Neural cell (in vitro differentiated cells): Measurements from ENCODE around the gene ARHGEF11. TPM values are rescaled to one million over a fixed set of nuclear protein-coding genes. Genes with fewer than 3 reads are reported as not detected.

Experiments
- H2AFZ ChIP-seq: fragments of 200-600, 300-800 bp; sonication (generic), shearing (Covaris generic); 2 replicates; pipeline ENCODE4 v1.6.0; 2014; ENCODE audit warnings: low read depth, mild to moderate bottlenecking, antibody characterized with exemption, low read length, moderate library complexity
- H3F3A ChIP-seq: fragments of 200-600 bp; shearing (Covaris generic); 2 replicates; pipeline ENCODE4 v1.6.1; 2016; ENCODE audit warnings: mild to moderate bottlenecking, moderate library complexity, mixed read lengths, antibody characterized with exemption, low read length; ENCODE audit not compliant: insufficient read depth, poor library complexity, severe bottlenecking
- H3K27ac ChIP-seq: fragments of 200-600, 300-800 bp; sonication (generic), shearing (Covaris generic); 2 replicates; pipeline ENCODE4 v1.5.1; 2014; ENCODE audit warnings: mild to moderate bottlenecking, low read length, moderate library complexity
- H3K27me3 ChIP-seq: fragments of 300-800, 200-600 bp; sonication (generic), shearing (Covaris generic); 2 replicates; pipeline ENCODE4 v1.6.0; 2014; ENCODE audit warnings: mild to moderate bottlenecking, low read depth, low read length, moderate library complexity; ENCODE audit not compliant: insufficient read depth
- H3K36me3 ChIP-seq: fragments of 300-800, 200-600 bp; sonication (generic), shearing (Covaris generic); 2 replicates; pipeline ENCODE4 v1.5.1; 2014; ENCODE audit warnings: mild to moderate bottlenecking, antibody characterized with exemption, low read length, moderate library complexity; ENCODE audit not compliant: insufficient read depth
- H3K4me2 ChIP-seq: fragments of 300-800, 200-600 bp; sonication (generic), shearing (Covaris generic); 2 replicates; pipeline ENCODE4 v1.6.0; 2014; ENCODE audit warnings: mild to moderate bottlenecking, low read length
- H3K4me3 ChIP-seq: fragments of 300-800, 200-600 bp; sonication (generic), shearing (Covaris generic); 2 replicates; pipeline ENCODE4 v1.5.1; 2014; ENCODE audit warnings: mild to moderate bottlenecking, low read length, moderate library complexity
- H3K79me2 ChIP-seq: fragments of 200-600 bp; shearing (Covaris generic); replicated peaks from 2 replicates; pipeline ENCODE4 v1.6.0; 2014; ENCODE audit warnings: mild to moderate bottlenecking, low read length, moderate library complexity; ENCODE audit not compliant: insufficient read depth
- H3K9ac ChIP-seq: fragments of 300-800, 200-600 bp; sonication (generic), shearing (Covaris generic); 2 replicates; pipeline ENCODE4 v1.6.1; 2016; ENCODE audit warnings: mild to moderate bottlenecking, low read length, mixed read lengths
- H3K9me2 ChIP-seq: fragments of 200-600 bp; shearing (Covaris generic); 2 replicates; pipeline ENCODE4 v1.6.1; 2016; ENCODE audit warnings: mild to moderate bottlenecking, low read length, mixed read lengths; ENCODE audit not compliant: insufficient read depth
- H3K9me3 ChIP-seq: fragments of 200-600, 300-800 bp; sonication (generic), shearing (Covaris generic); 2 replicates; pipeline ENCODE4 v1.6.1; 2016; ENCODE audit warnings: mild to moderate bottlenecking, mixed run types, low read length, moderate library complexity, mixed read lengths
- H4K20me1 ChIP-seq: fragments of 200-600 bp; shearing (Covaris generic); 2 replicates; pipeline ENCODE4 v1.6.1; 2016; ENCODE audit warnings: mild to moderate bottlenecking, mixed run types; ENCODE audit not compliant: insufficient read depth
- CTCF ChIP-seq: fragments of 450-650 bp; IDR thresholded peaks from 2 replicates; pipeline ENCODE4 v1.5.1; 2014; ENCODE audit warnings: antibody characterized with exemption, mild to moderate bottlenecking, moderate library complexity; ENCODE audit not compliant: poor library complexity, severe bottlenecking
- EP300 ChIP-seq: fragments of 450-650 bp; conservative IDR thresholded peaks from 2 replicates; pipeline ENCODE4 v1.6.1; 2014; ENCODE audit warnings: antibody characterized with exemption, mild to moderate bottlenecking, moderate library complexity; ENCODE audit not compliant: poor library complexity, severe bottlenecking
- EZH2 ChIP-seq: fragments of 200-600, 300-800 bp; shearing (Covaris generic), sonication (generic); IDR thresholded peaks from 2 replicates; pipeline ENCODE4 v1.6.1; 2014; ENCODE audit warnings: antibody characterized with exemption, low read length, borderline replicate concordance, mild to moderate bottlenecking; ENCODE audit not compliant: insufficient read depth, poor library complexity, severe bottlenecking
- MXI1 ChIP-seq: fragments of 450-650 bp; conservative IDR thresholded peaks from 2 replicates; pipeline ENCODE4 v1.6.1; 2014; ENCODE audit warnings: antibody characterized with exemption, mild to moderate bottlenecking; ENCODE audit not compliant: poor library complexity, severe bottlenecking
- POLR2AphosphoS5 ChIP-seq: IDR thresholded peaks from 2 replicates; pipeline ENCODE4 v1.6.1; 2012
- RAD21 ChIP-seq: fragments of 450-650 bp; conservative IDR thresholded peaks from 2 replicates; pipeline ENCODE4 v1.6.1; 2014; ENCODE audit warnings: antibody characterized with exemption, mild to moderate bottlenecking, moderate library complexity
- REST ChIP-seq: IDR thresholded peaks from 2 replicates; pipeline ENCODE4 v1.6.1; 2012; ENCODE audit warnings: borderline replicate concordance
- SMC3 ChIP-seq: fragments of 450-650 bp; conservative IDR thresholded peaks from 2 replicates; pipeline ENCODE4 v1.6.1; 2014; ENCODE audit warnings: antibody characterized with exemption, mild to moderate bottlenecking, moderate library complexity; ENCODE audit not compliant: poor library complexity
- TAF1 ChIP-seq: IDR thresholded peaks from 2 replicates; pipeline ENCODE4 v1.6.1; 2012; ENCODE audit warnings: low read depth
- polyA plus RNA-seq: library from polyadenylated mRNA; depleted of rRNA; stranded (reverse); fragments of >200 nt; gene quantifications from 2 replicates; pipeline ENCODE4 v1.2.3, GENCODE V29; 2014

ARHGEF11 gene
- polyA plus RNA-seq, 1 donor from 2014 or later: 33.2 TPM

GRCh38 chr1:157040802-157041201 lies 4.7 kb downstream of the ARHGEF11 start:
- no peak overlapping the region for H2AFZ ChIP-seq
- TF ChIP-seq EZH2: no peak
- TF ChIP-seq SMC3: no peak
- TF ChIP-seq EP300: no peak
- no peak for TF ChIP-seq TAF1
- no peak for TF ChIP-seq CTCF
- no peak for TF ChIP-seq RAD21
- no peak for TF ChIP-seq MXI1
- TF ChIP-seq REST: no peak
- TF ChIP-seq POLR2AphosphoS5: no peak
- no peaks in the 10 kb centered on the region for H3K27me3 ChIP-seq
- peak overlapping the region; percentile 82 for H3K4me3 ChIP-seq
- H3K9ac ChIP-seq: no peak overlapping the region
- peaks cover 80% of the 10 kb centered on the region for H3K79me2 ChIP-seq
- H3K9me3 ChIP-seq: no peaks in the 10 kb centered on the region
- H3K27ac ChIP-seq: no peak overlapping the region
- no peaks in the 10 kb centered on the region for H3F3A ChIP-seq
- H3K36me3 ChIP-seq: no peaks in the 10 kb centered on the region
- no peaks in the 10 kb centered on the region for H3K9me2 ChIP-seq
- no peak overlapping the region for H3K4me2 ChIP-seq
- peaks cover 4% of the 10 kb centered on the region for H4K20me1 ChIP-seq

GRCh38 chr1:157035121-157035520 lies 10.4 kb downstream of the ARHGEF11 start:
- H4K20me1 ChIP-seq: no peaks in the 10 kb centered on the region
- no peaks in the 10 kb centered on the region for H3K27me3 ChIP-seq
- no peaks in the 10 kb centered on the region for H3F3A ChIP-seq
- no peak overlapping the region for H3K9ac ChIP-seq
- no peaks in the 10 kb centered on the region for H3K9me2 ChIP-seq
- H3K4me2 ChIP-seq: no peak overlapping the region
- no peaks in the 10 kb centered on the region for H3K9me3 ChIP-seq
- H3K4me3 ChIP-seq: no peak overlapping the region
- H2AFZ ChIP-seq: no peak overlapping the region
- H3K36me3 ChIP-seq: no peaks in the 10 kb centered on the region
- TF ChIP-seq SMC3 (no peak), REST (no peak), TAF1 (no peak), RAD21 (no peak), POLR2AphosphoS5 (no peak), EZH2 (no peak), MXI1 (no peak), CTCF (no peak), EP300 (no peak)
- H3K27ac ChIP-seq: no peak overlapping the region
- H3K79me2 ChIP-seq: peaks cover 42% of the 10 kb centered on the region
